HCT116 (cell line): ENCODE measurements around the gene SAT1.

Source experiments
- ATF3 ChIP-seq: IDR thresholded peaks from 2 replicates; pipeline ENCODE4 v1.6.1; 2012
- CEBPB ChIP-seq: IDR thresholded peaks from 2 replicates; pipeline ENCODE4 v1.6.1; 2012; ENCODE audit warnings: low read depth
- EZH2 ChIP-seq: fragments of 200-600 bp; sonication (generic); IDR thresholded peaks from 2 replicates; pipeline ENCODE4 v1.6.1; 2017; ENCODE audit warnings: antibody characterized with exemption, mixed run types
- POLR2A ChIP-seq: IDR thresholded peaks from 2 replicates; pipeline ENCODE4 v1.7.0; 2011; ENCODE audit warnings: borderline replicate concordance; ENCODE audit not compliant: insufficient read depth, insufficient read length; ENCODE audit errors: extremely low read depth
- POLR2AphosphoS5 ChIP-seq: IDR thresholded peaks from 2 replicates; pipeline ENCODE4 v1.6.1; 2011; ENCODE audit warnings: mild to moderate bottlenecking, low read depth, low read length, moderate library complexity
- RAD21 ChIP-seq: IDR thresholded peaks from 2 replicates; pipeline ENCODE4 v1.6.1; 2012; ENCODE audit warnings: low read depth, mild to moderate bottlenecking

- no peak for TF ChIP-seq ATF3
- TF ChIP-seq EZH2: no peak
- TF ChIP-seq POLR2AphosphoS5: no peak
- no peak for TF ChIP-seq POLR2A
- TF ChIP-seq RAD21: no peak
- no peak for TF ChIP-seq CEBPB
Observed at GRCh38 chrX:23787745-23788118, 4.8 kb downstream of the SAT1 start.
